GM12878 (cell line): ENCODE results near the gene PTK6. TPM values are rescaled to one million over a fixed set of nuclear protein-coding genes. Genes with fewer than 3 reads are reported as not detected.

Source experiments
- ATAC-seq: fragments of 200-7000 bp; cut with Tn5 transposase; 3 replicates; pipeline ENCODE4 v1.9.1; 2020; ENCODE audit warnings: mild to moderate bottlenecking, moderate library complexity
- BruUV-seq: library from RNA; stranded (reverse); fragments of 400-500 nt; replicated peaks from 2 replicates; lab custom pipeline; 2021; lab: Mats Ljungman, UMichigan
- CTCF ChIA-PET: fragments of 300-600 bp; sonication (Branson Sonifier 250); formaldehyde crosslinking; extraction: SDS; loops from one replicate; lab custom pipeline; 2021; ENCODE audit warnings: inconsistent platforms; lab: Yijun Ruan, JAX
- POLR2A ChIA-PET: fragments of 350-600 bp; formaldehyde crosslinking; extraction: SDS; loops from one replicate; lab custom pipeline; 2021; ENCODE audit warnings: inconsistent platforms; lab: Charles Lee
- RAD21 ChIA-PET: fragments of 300-600 bp; sonication (Branson Sonifier 250); formaldehyde crosslinking; loops from one replicate; lab custom pipeline; 2023; ENCODE audit warnings: antibody characterized with exemption; ENCODE audit not compliant: unreplicated experiment; lab: Charles Lee
- SMC1A ChIA-PET: fragments of 300-600 bp; sonication (Branson Sonifier 250); formaldehyde crosslinking; loops from one replicate; lab custom pipeline; 2023; ENCODE audit not compliant: unreplicated experiment, uncharacterized antibody; lab: Charles Lee
- DNase-seq: peaks from one replicate; pipeline ENCODE4 v3.0.0-alpha.2; 2011; ENCODE audit warnings: low read depth, low spot score
- FAIRE-seq: peaks from 3 replicates; lab custom pipeline; 2011; peaks lifted over from hg19 to GRCh38; lab: Jason Lieb, UNC
- H2AFZ ChIP-seq: 2 replicates; pipeline ENCODE4 v1.6.0; 2011; ENCODE audit warnings: low read depth, low read length, control low read depth; ENCODE audit not compliant: control insufficient read depth
- H3K27ac ChIP-seq: 2 replicates; pipeline ENCODE4 v1.5.1; 2011; ENCODE audit warnings: control low read depth; ENCODE audit not compliant: control insufficient read depth, insufficient read depth
- H3K27me3 ChIP-seq, 2 experiments: replicated peaks in 1 of 2; 2 replicates each; pipeline versions ENCODE4 v1.6.0 to v1.6.1; 2011; ENCODE audit warnings: low read length in 1 of 2; ENCODE audit not compliant: control insufficient read depth in 2 of 2, insufficient read depth in 2 of 2
- H3K36me3 ChIP-seq, 2 experiments: 2 replicates each; pipeline ENCODE4 v1.5.1; 2011; ENCODE audit warnings: low read length in 1 of 2; ENCODE audit not compliant: control insufficient read depth in 2 of 2, insufficient read depth in 2 of 2
- H3K4me1 ChIP-seq: 2 replicates; pipeline ENCODE4 v1.6.1; 2011; ENCODE audit warnings: mild to moderate bottlenecking, low read length, moderate library complexity, mixed read lengths; ENCODE audit not compliant: control insufficient read depth, insufficient read depth
- H3K4me2 ChIP-seq: 2 replicates; pipeline ENCODE4 v1.6.0; 2011; ENCODE audit warnings: control low read depth; ENCODE audit not compliant: control insufficient read depth, insufficient read depth
- H3K4me3 ChIP-seq: fragments of 200-600 bp; sonication (generic); 2 replicates; pipeline ENCODE4 v1.5.1; 2016
- H3K79me2 ChIP-seq: 2 replicates; pipeline ENCODE4 v1.6.0; 2011; ENCODE audit warnings: low read length; ENCODE audit not compliant: control insufficient read depth, insufficient read depth
- H3K9ac ChIP-seq: 2 replicates; pipeline ENCODE4 v1.8.0; 2011; ENCODE audit warnings: low read length, control low read depth, mixed read lengths; ENCODE audit not compliant: control insufficient read depth, insufficient read depth
- H3K9me3 ChIP-seq: replicated peaks from 3 replicates; pipeline ENCODE4 v1.5.1; 2011; ENCODE audit warnings: mild to moderate bottlenecking, low read length; ENCODE audit not compliant: control insufficient read depth, insufficient read depth
- H4K20me1 ChIP-seq: 2 replicates; pipeline ENCODE4 v1.6.0; 2011; ENCODE audit not compliant: control insufficient read depth, insufficient read depth
- BCLAF1 ChIP-seq: fragments of 450-650 bp; IDR thresholded peaks from 2 replicates; pipeline ENCODE4 v1.6.1; 2017; ENCODE audit warnings: antibody characterized with exemption, mild to moderate bottlenecking, moderate library complexity
- POLR2A ChIP-seq: IDR thresholded peaks from 2 replicates; pipeline ENCODE4 v1.6.1; 2011; ENCODE audit warnings: low read depth, mild to moderate bottlenecking, low read length
- SMARCA5 ChIP-seq: fragments of 450-650 bp; IDR thresholded peaks from 2 replicates; pipeline ENCODE4 v1.6.1; 2017; ENCODE audit warnings: mild to moderate bottlenecking
- WGBS: methylation state at CpG from one replicate; pipeline ENCODE4 v1.1.6; 2016; ENCODE audit warnings: low lambda C conversion rate; ENCODE audit not compliant: insufficient replicate concordance, insufficient coverage; ENCODE audit errors: missing lambda C conversion rate; 5-methylcytosine and 5-hydroxymethylcytosine counted together
- in situ Hi-C: fragments of 300-500 bp; cut with MboI; formaldehyde crosslinking; loops from 9 replicates; pipeline ENCODE4 v1.14.3; 2018; ENCODE audit warnings: mixed read lengths
- intact Hi-C: fragments of 100-400 bp; cut with micrococcal nuclease; formaldehyde crosslinking; loops from one replicate; pipeline ENCODE4 v1.14.2; 2022; ENCODE audit not compliant: unreplicated experiment
- polyA plus RNA-seq, 11 experiments: library from polyadenylated mRNA; depleted of rRNA in 4 of 11; unstranded in 6 of 11; stranded (reverse) in 5 of 11; fragments of >200 nt; fragmentation: Nextera tagmentation in 4 of 11; fragmentation: Illumina TruSeq in 1 of 11; extraction: Ambion mirVana in 4 of 11; extraction: Trizol in 1 of 11; gene quantifications; 1 replicate in 1 of 11; 2 replicates in 10 of 11; pipeline versions ENCODE4 v1.2.1 to v1.2.3, GENCODE V29; 2011 to 2016; ENCODE audit warnings: inconsistent platforms in 2 of 11, missing spikeins in 2 of 11, low read depth in 1 of 11
- total RNA-seq, 4 experiments: library from RNA; depleted of rRNA in 3 of 4; stranded (reverse); fragments of >200 nt in 3 of 4; fragmentation: Illumina TruSeq in 1 of 4; extraction: Trizol in 1 of 4; gene quantifications; 2 replicates each; pipeline versions ENCODE4 v1.2.1 to v1.2.3, GENCODE V29; 2013 to 2021

The PTK6 gene
- total and polyA plus RNA-seq, 10 of the 15 experiments (the other 5 are each of a cell fraction or from before 2014, with no cell fraction given): 0.02 to 0.21 (median 0.09) TPM; not detected in 3

- SMC1A ChIA-PET: no interaction called here
- 4% methylated on average over 2 of the region's 2 CpGs for WGBS
These were observed 11.2 kb downstream of the PTK6 start for GRCh38 chr20:63525971-63526370.

More at GRCh38 chr20:63525971-63526370, 11.2 kb downstream of the PTK6 start:
- intact Hi-C loops (no loop called here), in situ Hi-C loops (no loop called here)
- peaks cover 4% of the 10 kb centered on the region; the same call in 2 of the 3 replicates for H3K9me3 ChIP-seq
- ATAC-seq (no peak), DNase-seq (no peak), FAIRE-seq (no peak)
- no peak overlapping the region for H3K4me2 ChIP-seq
- POLR2A ChIA-PET: no interaction called here
- H3K79me2 ChIP-seq: peaks cover 7% of the 10 kb centered on the region
- no TSS peak for BruUV-seq
- peaks cover 14% of the 10 kb centered on the region for H3K4me1 ChIP-seq
- no peak overlapping the region for H3K27ac ChIP-seq
- H3K4me3 ChIP-seq: no peak overlapping the region
- no peaks in the 10 kb centered on the region for H4K20me1 ChIP-seq
- TF ChIP-seq SMARCA5 (no peak), POLR2A (peak; percentile 50; the same call in 1 of the 2 replicates), BCLAF1 (no peak)
- no peaks in the 10 kb centered on the region; a peak in 1 of 4 replicates for H3K27me3 ChIP-seq
- CTCF ChIA-PET: no interaction called here
- H3K9ac ChIP-seq: no peak overlapping the region
- RAD21 ChIA-PET: no interaction called here
- peaks cover 0 to 2% of the 10 kb centered on the region in 2 experiments; a peak in 1 of 4 replicates for H3K36me3 ChIP-seq
- no peak overlapping the region for H2AFZ ChIP-seq
